Activated CD4-positive, alpha-beta T cell treated with anti-CD3 and anti-CD28 coated beads, Interleukin-2, Interleukin-4, amounts not matched to agents 100 ng/mL and 50 ng/mL, durations not matched to agents 16 hours and 8 hours (primary cell): ENCODE results near the gene UBP1.
A peak's percentile ranks its signal among the peaks of the same experiment; 100 is the strongest.
"Not testable (repeated sequence)": the region's sequence is repeated elsewhere in the genome, so short reads cannot be mapped to it uniquely, and the experiment has no call there.

Experiments used
- DNase-seq: peaks from one replicate; pipeline ENCODE4 v3.0.0-alpha.2; 2020; ENCODE audit warnings: low spot score

The UBP1 gene

DNA sequence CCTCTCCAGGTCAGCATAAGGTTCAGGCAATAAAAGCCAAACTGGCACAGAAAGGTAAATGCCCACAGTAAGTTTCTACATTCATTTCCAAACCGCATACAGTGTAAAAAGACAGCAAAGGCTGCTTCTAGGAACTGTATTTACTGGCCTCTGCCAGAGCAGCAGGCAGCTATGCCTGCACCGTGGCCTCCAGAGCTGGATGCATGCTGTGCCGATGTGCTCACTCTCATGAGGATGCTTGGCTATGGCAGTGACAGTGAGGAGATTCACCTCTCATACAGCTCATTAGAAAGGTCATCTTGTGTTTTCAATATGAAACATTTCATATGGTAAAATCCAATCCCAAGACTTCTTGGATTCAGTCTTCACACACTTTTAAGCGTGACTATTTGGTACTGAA, 50.3 kb downstream of the UBP1 start:
- DNase-seq, result no peak

- no peak for DNase-seq
Observed at GRCh38 chr3:33388374-33389100, 51.7 kb downstream of the UBP1 start.

DNA sequence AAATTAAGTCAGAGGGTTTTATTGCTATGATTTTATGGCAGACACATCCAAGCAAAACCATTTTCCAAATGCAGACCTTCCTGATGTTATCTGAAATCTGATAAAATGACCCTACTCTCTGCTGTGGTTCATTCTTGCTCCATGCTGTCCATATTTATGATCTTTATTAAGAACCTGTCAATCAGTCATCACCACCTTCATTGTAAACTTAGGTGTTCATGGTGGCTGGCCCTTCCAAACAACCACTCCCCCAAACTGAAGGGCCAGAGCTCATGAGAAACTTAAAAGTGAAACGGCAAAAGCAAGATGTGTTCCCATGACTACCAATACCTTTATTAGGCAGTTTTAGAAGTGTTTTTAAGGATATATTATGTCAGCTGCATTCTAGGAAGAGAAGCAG, 53.6 kb downstream of the UBP1 start:
- DNase-seq, result no peak

GRCh38 chr3:33385423-33385822, 54.8 kb downstream of the UBP1 start:
- DNase-seq, result peak; percentile 82

GRCh38 chr3:33383951-33384350, 56.3 kb downstream of the UBP1 start:
- DNase-seq, result no peak

DNA sequence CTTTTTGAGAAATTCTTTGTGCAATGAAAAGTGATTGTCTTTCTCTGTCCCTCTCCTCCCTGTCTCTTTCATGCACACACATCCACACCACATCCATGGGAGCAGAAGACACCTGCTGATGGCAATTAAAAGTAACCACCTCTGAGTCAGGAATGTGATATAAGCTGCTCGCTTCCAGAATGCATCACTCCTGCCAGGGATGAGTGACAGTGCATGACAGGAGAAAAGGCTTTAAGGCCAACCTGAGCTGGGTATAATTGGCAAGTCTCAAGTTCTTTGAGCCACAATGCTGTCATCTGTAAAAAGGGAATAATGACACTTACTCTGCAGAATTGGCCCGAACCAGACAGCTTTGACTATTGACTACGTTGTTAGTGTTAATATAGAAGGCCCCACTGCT, 59.6 kb downstream of the UBP1 start:
- no peak for DNase-seq

DNA sequence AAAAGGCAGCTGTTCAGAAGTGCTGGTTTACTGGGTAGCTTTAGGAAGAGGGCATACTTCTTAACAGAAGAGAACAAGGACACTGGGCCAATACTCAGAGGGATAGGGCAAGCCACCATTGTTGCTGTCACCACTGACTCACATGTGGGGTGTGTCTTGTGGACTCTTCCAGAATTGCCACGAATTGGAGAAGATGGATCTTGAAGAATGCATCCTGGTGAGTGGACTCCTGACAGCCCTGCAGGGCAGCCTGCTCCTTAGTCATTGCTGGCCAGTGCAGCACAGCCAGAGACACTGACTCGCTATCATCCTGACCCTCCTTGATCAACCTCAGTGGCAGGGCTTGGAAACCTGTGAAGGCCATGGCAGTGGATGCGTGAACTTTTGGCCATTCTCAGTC, 62.3 kb downstream of the UBP1 start:
- no peak for DNase-seq

GRCh38 chr3:33377489-33377888, 62.7 kb downstream of the UBP1 start:
- DNase-seq, result no peak

- no peak for DNase-seq
Observed at GRCh38 chr3:33373082-33373437, 67.1 kb downstream of the UBP1 start.

DNA sequence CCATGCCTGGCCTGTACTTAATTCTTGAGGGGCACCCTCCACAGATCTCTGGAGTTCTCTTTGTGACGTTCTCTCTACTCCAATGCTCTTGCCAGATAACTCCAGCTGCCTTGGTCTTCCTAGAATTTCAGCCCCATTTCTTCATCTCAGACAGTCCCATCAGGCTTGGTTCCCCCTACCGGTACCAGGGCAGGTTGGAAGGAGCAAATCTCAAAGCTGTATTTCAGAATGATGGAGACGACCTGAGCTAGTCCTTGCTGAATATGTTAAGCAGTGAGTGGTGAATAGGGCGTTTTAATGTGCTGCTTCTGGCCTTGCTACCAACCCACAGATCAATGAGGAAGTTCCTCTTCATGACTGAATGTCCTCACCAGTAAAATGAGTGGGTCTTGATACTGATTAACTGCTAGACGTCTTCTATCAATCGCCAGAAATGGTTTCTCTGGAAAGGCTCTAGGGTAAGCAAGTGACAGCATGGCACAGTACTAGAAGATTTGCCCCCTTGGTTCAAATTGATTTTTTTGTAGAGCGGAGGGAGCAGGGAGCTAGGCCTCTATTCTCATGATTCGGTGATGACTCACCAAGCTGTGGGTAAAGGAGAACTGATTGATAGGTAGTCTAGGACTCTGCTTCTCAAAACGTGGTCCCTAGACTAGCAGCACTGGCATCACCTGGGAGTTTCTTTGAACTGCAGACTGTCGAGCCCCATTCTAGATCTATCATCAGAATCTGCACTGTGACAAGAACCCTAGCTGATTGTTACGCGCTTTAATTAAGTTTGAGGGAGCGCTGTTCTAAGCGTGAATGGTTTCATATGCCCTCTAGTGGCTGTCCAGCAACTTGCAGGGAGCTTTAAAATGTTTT, 67.8 kb downstream of the UBP1 start:
- peak; percentile 60 for DNase-seq

DNA sequence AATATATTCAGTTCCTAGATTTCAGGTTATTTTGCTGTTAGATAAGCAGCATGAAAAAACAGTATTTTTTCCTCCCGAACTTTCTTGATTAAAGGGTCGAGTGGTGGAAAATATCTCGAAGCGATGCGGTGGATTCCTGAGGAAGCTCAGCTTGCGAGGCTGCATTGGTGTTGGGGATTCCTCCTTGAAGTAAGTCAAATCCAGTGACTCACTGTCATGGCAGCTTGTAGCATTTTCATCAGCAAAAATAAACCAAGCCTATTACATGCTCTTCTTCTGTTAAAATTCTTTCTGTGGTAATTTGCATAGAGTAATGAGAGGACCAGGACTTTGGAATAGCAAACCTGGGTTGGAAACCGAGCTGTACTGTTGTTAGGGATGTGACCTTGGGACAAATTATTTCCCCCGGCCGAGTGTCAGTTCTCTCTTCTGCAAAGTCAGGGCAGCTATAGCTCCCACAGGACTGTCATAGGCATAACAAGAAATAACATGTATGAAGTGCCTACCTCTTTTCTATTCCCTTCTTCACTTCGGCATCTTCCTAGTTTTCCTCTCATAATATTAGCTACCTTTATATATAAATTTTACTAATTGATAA, 75.6 kb downstream of the UBP1 start:
- no peak for DNase-seq

DNA sequence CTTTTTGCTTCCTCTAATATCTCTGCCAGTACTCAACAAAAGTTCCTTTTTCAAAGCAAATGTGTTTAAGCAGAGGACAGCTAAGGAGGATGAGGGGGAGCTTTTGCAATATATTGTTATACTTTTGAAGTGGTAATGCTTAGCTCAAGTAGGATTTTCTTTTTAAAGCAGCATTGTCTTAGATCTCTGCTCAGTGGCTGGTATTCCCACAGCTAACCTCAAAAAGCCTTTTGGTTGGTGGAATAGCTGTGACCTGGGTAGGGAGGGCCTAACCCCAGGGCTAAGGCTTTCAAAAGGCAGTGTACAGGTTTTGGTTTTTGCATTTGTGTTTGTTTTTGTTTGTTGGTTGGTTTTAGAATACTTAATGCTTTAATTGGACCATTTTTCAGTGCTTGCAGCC, 76.1 kb downstream of the UBP1 start:
- no peak for DNase-seq

DNA sequence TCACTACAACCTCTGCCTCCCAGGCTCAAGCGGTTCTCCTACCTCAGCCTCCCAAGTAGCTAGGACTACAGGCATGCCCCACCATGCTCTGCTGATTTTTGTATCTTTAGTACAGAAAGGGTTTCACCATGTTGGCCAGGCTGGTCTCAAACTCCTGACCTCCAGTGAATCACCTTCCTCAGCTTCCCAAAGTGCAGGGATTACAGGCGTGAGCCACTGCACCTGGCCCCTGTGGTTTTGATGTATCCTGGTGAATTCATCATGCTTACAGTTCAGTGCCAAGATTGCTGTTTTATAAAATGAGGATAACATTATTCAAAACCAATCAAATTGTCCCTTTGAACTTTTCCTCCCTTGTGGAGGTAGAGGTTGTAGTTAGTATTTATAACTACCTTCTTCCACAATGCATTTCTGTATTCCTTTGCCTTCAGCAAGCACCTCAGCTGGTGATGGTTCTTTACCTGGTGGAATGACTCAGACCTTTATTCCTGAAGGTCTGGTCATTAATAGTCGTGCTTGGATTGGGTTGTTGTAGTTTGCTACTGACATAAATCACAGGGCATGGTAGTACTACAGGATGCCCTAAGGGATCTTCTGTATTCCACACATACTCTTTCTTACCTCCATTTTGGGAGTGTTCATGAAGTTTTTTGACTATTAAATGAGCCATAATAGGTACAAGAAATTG, 76.9 kb downstream of the UBP1 start:
- DNase-seq, result no peak

DNA sequence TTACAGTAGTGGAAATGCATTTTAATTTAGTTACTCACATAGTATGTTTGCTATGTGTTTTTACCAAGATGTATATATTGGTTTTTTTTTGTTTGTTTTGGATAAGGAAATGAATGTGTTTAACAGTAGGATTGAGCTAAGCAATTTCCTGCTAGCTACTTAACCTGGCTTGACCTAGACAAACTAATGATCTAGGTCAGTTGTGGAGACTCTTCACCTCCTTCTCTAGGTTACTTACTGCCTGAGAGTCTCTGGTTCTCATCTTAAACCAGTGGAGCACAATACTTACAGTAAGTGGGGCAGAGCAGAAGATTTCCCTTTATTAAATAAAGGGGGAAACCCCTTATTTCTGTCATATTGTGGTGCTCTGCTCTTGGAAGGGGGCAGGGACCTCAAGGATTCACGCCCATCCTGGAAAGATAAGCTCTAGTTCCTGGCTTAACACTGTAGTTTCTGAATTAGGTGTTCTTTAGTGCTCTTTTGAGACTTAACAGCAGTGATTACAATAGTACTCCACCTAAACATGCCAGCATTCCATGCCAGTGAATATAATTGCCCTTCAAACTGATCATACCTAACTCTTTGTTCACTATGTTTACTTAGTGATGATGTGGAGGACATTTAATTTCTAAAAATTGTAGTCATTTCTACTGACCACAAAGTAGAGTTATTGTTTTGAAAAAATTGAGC, 79.9 kb downstream of the UBP1 start:
- DNase-seq, result no peak

- DNase-seq, result no peak
Observed at GRCh38 chr3:33358172-33358781, 81.9 kb downstream of the UBP1 start.

GRCh38 chr3:33355611-33356010, 84.6 kb downstream of the UBP1 start:
- no peak for DNase-seq

DNA sequence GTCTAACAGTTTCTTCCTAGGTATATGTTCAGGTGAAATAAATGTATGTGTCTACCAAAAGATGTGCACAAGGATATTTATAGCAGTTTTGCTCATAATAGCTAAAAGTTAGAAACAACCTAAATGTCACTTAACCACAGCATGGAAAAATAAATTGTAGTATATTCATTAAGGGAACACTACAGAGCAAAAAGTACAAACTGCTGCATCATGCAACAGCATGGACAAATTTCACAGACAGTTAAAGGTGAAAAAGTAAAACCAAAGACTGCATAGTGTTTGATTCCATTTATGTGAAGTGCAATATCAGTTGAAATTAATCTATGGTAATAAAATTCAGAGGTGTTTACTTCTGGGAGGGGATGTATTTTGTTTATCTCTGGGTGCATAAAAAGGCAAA, 100.4 kb downstream of the UBP1 start:
- no peak for DNase-seq

DNA sequence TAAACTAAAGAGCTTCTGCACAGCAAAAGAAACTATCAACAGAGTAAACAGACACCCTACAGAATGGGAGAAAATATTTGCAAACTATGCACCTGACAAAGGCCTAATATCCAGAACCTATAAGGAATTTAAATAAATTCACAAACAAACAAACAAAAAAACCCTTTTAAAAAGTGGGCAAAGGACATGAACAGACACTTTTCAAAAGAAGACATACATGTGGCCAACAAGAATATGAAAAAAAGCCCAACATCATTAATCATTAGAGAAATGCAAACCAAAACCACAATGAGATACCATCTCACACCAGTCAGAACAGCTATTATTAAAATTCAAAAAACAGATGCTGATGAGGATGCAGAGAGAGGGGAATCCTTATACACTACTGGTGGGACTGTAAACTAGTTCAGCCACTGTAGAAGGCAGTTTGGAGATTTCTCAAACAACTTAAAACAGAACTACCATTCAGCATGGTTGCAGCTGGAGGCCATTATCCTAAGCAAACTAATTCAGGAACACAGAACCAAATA, 101.2 kb downstream of the UBP1 start:
- not testable (repeated sequence) for DNase-seq
